Suppressor macrophage treated with lipopolysaccharide for 1 hour (primary cell): Measurements from ENCODE around the gene YPEL2.

Experiments used
- DNase-seq, 3 donors: peaks; one replicate each; pipeline ENCODE4 v3.0.0-alpha.2; 2020 to 2022

The YPEL2 gene

GRCh38 chr17:59435238-59435637, 103.8 kb downstream of the YPEL2 start:
- peak; percentile 84 to 99 (median 97) for DNase-seq

- DNase-seq: no peak
These were observed 105.4 kb downstream of the YPEL2 start for GRCh38 chr17:59436900-59437299.

GRCh38 chr17:59437791-59438281, 106.4 kb downstream of the YPEL2 start:
- DNase-seq: peak; percentile 55 to 97 (median 92)

GRCh38 chr17:59439262-59439661, 107.8 kb downstream of the YPEL2 start:
- no peak for DNase-seq

GRCh38 chr17:59439741-59440211, 108.3 kb downstream of the YPEL2 start:
- DNase-seq: peak in 1 of 3 donors; percentile 40

- DNase-seq: peak; percentile 94 to 96 (median 96)
These were observed 109.5 kb downstream of the YPEL2 start for GRCh38 chr17:59440757-59441463.

- no peak for DNase-seq
These were observed 110.1 kb downstream of the YPEL2 start for GRCh38 chr17:59441464-59442096.

- no peak for DNase-seq
These were observed 111.7 kb downstream of the YPEL2 start for GRCh38 chr17:59443106-59443505.
